Myocyte (in vitro differentiated cells): ENCODE measurements around the gene CDH4. TPM values are rescaled to one million over a fixed set of nuclear protein-coding genes. Genes with fewer than 3 reads are reported as not detected.

Source experiments
- DNase-seq: peaks from one replicate; pipeline ENCODE4 v3.0.0-alpha.2; 2012; ENCODE audit warnings: low read depth
- total RNA-seq: library from RNA; depleted of rRNA; stranded (reverse); fragments of >200 nt; gene quantifications from 2 replicates; pipeline ENCODE4 v1.2.3, GENCODE V29; 2014

The CDH4 gene
- total RNA-seq, 1 donor from 2014 or later, result 0.45 TPM

GRCh38 chr20:61772828-61773631 is 521.0 kb downstream of the CDH4 start:
- DNase-seq, result no peak

- no peak for DNase-seq
These were observed 522.0 kb downstream of the CDH4 start for GRCh38 chr20:61773926-61774587.

- DNase-seq, result no peak
These were observed 523.4 kb downstream of the CDH4 start for GRCh38 chr20:61775423-61775822.

- no peak for DNase-seq
These were observed 524.5 kb downstream of the CDH4 start for GRCh38 chr20:61776491-61777075.

- no peak for DNase-seq
These were observed 525.9 kb downstream of the CDH4 start for GRCh38 chr20:61777773-61778494.

GRCh38 chr20:61778495-61778863 is 526.4 kb downstream of the CDH4 start:
- no peak for DNase-seq

- DNase-seq, result no peak
These were observed 527.3 kb downstream of the CDH4 start for GRCh38 chr20:61779176-61779965.

- no peak for DNase-seq
These were observed 528.0 kb downstream of the CDH4 start for GRCh38 chr20:61780066-61780465.

GRCh38 chr20:61784801-61785566 is 532.9 kb downstream of the CDH4 start:
- DNase-seq, result no peak

- DNase-seq, result no peak
These were observed 533.4 kb downstream of the CDH4 start for GRCh38 chr20:61785567-61785816.

- no peak for DNase-seq
These were observed 534.2 kb downstream of the CDH4 start for GRCh38 chr20:61786230-61786629.

GRCh38 chr20:61788343-61788742 is 536.3 kb downstream of the CDH4 start:
- DNase-seq, result no peak

GRCh38 chr20:61789329-61789728 is 537.3 kb downstream of the CDH4 start:
- DNase-seq, result no peak

- DNase-seq, result no peak
These were observed 538.2 kb downstream of the CDH4 start for GRCh38 chr20:61790116-61790827.

GRCh38 chr20:61791995-61792394 is 539.9 kb downstream of the CDH4 start:
- no peak for DNase-seq

GRCh38 chr20:61795669-61796630 is 543.9 kb downstream of the CDH4 start:
- no peak for DNase-seq

- no peak for DNase-seq
These were observed 544.7 kb downstream of the CDH4 start for GRCh38 chr20:61796738-61797137.

GRCh38 chr20:61797200-61797599 is 545.1 kb downstream of the CDH4 start:
- DNase-seq, result no peak

GRCh38 chr20:61797971-61798411 is 545.9 kb downstream of the CDH4 start:
- no peak for DNase-seq
